ENCODE data around the gene IQCF6. TPM values are rescaled to one million over a fixed set of nuclear protein-coding genes. Genes with fewer than 3 reads are reported as not detected.

The IQCF6 gene
- polyA plus RNA-seq, 1 of the 3 experiments (the other 2 are of a cell fraction), result not detected

DNA sequence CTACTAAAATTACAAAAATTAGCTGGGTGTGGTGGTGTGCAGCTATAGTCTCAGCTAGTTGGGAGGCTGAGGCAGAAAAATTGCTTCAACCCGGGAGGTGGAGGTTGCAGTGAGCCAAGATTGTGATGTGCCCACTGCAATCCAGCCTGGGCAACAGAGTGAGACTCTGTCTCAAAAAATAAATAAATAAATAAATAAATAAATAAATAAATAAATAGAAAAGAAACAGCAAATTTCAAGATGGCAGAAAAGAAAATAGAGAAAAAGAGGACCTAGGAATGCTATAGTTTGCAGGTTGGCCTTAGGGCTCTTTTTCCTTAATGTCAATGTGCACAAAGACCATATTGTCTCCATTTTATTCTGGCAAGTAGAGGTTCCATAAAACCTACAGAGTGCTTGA, 28.2 kb downstream of the IQCF6 start:
- Histone ChIP-seq H3K79me2 (ENCODE audit: insufficient read depth) (no peaks in the 10 kb centered on the region), H3K27me3 (ENCODE audit: insufficient read depth) (no peaks in the 10 kb centered on the region), H3K9me2 (no peaks in the 10 kb centered on the region), H3K4me3 (ENCODE audit: low read depth in 2 of 2, low read length in 1 of 2) (no peak overlapping the region), H4K20me1 (ENCODE audit: insufficient read depth) (no peaks in the 10 kb centered on the region), H2AFZ (ENCODE audit: low read depth) (no peak overlapping the region), H3K27ac (ENCODE audit: low read depth in 2 of 2, low read length in 1 of 2) (no peak overlapping the region), H3K36me3 (replicated peaks in 1 of 2; ENCODE audit: control insufficient read depth in 1 of 2, insufficient read depth in 2 of 2, low read length in 1 of 2) (no peaks in the 10 kb centered on the region), H3F3A (replicated peaks; ENCODE audit: insufficient read depth) (no peaks in the 10 kb centered on the region), H3K9me3 (no peaks in the 10 kb centered on the region), H3K4me2 (no peak overlapping the region), H3K9ac (no peak overlapping the region), H3K4me1 (ENCODE audit: control insufficient read depth in 1 of 2, insufficient read depth in 2 of 2, low read depth in 1 of 2, low read length in 1 of 2) (no peaks in the 10 kb centered on the region)
- POLR2A ChIA-PET, result no interaction called here
- DNase-seq, result no peak
- no peak for TF ChIP-seq FOXJ3 (CRISPR knock-in tag; IDR thresholded peaks at IDR 0.05)
- TF ChIP-seq GABPA (IDR thresholded peaks at IDR 0.05; ENCODE audit: low read depth), result no peak
- TF ChIP-seq, protein P1, sequence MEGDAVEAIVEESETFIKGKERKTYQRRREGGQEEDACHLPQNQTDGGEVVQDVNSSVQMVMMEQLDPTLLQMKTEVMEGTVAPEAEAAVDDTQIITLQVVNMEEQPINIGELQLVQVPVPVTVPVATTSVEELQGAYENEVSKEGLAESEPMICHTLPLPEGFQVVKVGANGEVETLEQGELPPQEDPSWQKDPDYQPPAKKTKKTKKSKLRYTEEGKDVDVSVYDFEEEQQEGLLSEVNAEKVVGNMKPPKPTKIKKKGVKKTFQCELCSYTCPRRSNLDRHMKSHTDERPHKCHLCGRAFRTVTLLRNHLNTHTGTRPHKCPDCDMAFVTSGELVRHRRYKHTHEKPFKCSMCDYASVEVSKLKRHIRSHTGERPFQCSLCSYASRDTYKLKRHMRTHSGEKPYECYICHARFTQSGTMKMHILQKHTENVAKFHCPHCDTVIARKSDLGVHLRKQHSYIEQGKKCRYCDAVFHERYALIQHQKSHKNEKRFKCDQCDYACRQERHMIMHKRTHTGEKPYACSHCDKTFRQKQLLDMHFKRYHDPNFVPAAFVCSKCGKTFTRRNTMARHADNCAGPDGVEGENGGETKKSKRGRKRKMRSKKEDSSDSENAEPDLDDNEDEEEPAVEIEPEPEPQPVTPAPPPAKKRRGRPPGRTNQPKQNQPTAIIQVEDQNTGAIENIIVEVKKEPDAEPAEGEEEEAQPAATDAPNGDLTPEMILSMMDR (IDR thresholded peaks at IDR 0.05), result no peak
- TF ChIP-seq MXI1 (IDR thresholded peaks at IDR 0.05; ENCODE audit: low read depth, low read length), result no peak
- TF ChIP-seq RXRA (IDR thresholded peaks at IDR 0.05; ENCODE audit: borderline replicate concordance, low read depth), result no peak
- TF ChIP-seq SMC3 (IDR thresholded peaks at IDR 0.05; ENCODE audit: low read depth, low read length), result no peak
- TF ChIP-seq FOXM1 (IDR thresholded peaks at IDR 0.05; ENCODE audit: low read depth), result no peak
- CTCF ChIA-PET, result interaction anchor here (2.0 kb wide), 1 partner anchor 32 kb away, joined by 5 read pairs; no protein-coding TSS in a partner anchor
- 59% methylated on average over 1 of the region's 1 CpG for WGBS (ENCODE audit: low lambda C conversion rate)

DNA sequence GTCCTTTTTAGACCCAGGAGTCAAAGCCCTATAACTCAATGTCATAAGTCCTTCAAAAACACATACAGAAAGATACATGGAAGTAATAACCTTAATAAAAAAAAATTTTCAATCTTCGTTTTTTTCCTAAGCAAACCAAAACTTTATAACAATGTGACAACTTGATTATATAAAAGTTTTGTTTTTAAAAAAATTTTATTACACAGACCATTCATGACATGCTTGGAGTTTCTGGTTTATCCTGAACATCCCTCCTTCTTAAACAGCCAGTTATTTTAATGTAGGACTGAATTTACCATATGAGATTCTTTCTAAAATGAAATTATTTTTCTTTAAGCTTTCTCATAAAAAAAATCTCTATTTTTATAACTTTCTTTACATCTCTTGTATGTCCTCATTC, 30.7 kb downstream of the IQCF6 start:
- Histone ChIP-seq H3K4me1 (ENCODE audit: control insufficient read depth in 1 of 2, insufficient read depth in 2 of 2, low read depth in 1 of 2, low read length in 1 of 2) (no peaks in the 10 kb centered on the region), H3K27me3 (ENCODE audit: insufficient read depth) (no peaks in the 10 kb centered on the region), H2AFZ (ENCODE audit: low read depth) (no peak overlapping the region), H4K20me1 (ENCODE audit: insufficient read depth) (no peaks in the 10 kb centered on the region), H3F3A (replicated peaks; ENCODE audit: insufficient read depth) (no peaks in the 10 kb centered on the region), H3K9me3 (no peaks in the 10 kb centered on the region), H3K36me3 (replicated peaks in 1 of 2; ENCODE audit: control insufficient read depth in 1 of 2, insufficient read depth in 2 of 2, low read length in 1 of 2) (no peaks in the 10 kb centered on the region), H3K9ac (no peak overlapping the region), H3K4me3 (ENCODE audit: low read depth in 2 of 2, low read length in 1 of 2) (no peak overlapping the region), H3K79me2 (ENCODE audit: insufficient read depth) (no peaks in the 10 kb centered on the region), H3K9me2 (no peaks in the 10 kb centered on the region), H3K4me2 (no peak overlapping the region), H3K27ac (ENCODE audit: low read depth in 2 of 2, low read length in 1 of 2) (no peak overlapping the region)
- CTCF ChIA-PET, result no interaction called here
- WGBS (ENCODE audit: low lambda C conversion rate), result 0% methylated on average over 1 of the region's 1 CpG
- DNase-seq, result no peak
- POLR2A ChIA-PET, result no interaction called here
- TF ChIP-seq TAF1 (IDR thresholded peaks at IDR 0.05; ENCODE audit: borderline replicate concordance, low read depth, low read length), result no peak
- no peak for TF ChIP-seq EZH2phosphoT487 (IDR thresholded peaks at IDR 0.05; ENCODE audit: borderline replicate concordance, low read depth)
- no peak for TF ChIP-seq FOXJ3 (CRISPR knock-in tag; IDR thresholded peaks at IDR 0.05)
- TF ChIP-seq EP300 (IDR thresholded peaks at IDR 0.05; ENCODE audit: borderline replicate concordance in 1 of 2, low read depth in 1 of 2, low read length in 1 of 2), result no peak
- no peak for TF ChIP-seq MXI1 (IDR thresholded peaks at IDR 0.05; ENCODE audit: low read depth, low read length)
- TF ChIP-seq, protein P2, sequence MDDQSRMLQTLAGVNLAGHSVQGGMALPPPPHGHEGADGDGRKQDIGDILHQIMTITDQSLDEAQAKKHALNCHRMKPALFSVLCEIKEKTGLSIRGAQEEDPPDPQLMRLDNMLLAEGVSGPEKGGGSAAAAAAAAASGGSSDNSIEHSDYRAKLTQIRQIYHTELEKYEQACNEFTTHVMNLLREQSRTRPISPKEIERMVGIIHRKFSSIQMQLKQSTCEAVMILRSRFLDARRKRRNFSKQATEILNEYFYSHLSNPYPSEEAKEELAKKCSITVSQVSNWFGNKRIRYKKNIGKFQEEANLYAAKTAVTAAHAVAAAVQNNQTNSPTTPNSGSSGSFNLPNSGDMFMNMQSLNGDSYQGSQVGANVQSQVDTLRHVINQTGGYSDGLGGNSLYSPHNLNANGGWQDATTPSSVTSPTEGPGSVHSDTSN (IDR thresholded peaks at IDR 0.05), result no peak
- TF ChIP-seq RFX5 (IDR thresholded peaks at IDR 0.05; ENCODE audit: low read length), result no peak
- TF ChIP-seq NFIC (IDR thresholded peaks at IDR 0.05; ENCODE audit: borderline replicate concordance), result no peak
- no peak for TF ChIP-seq NRF1 (IDR thresholded peaks at IDR 0.05; ENCODE audit: low read depth, low read length)
- TF ChIP-seq, protein P1 (IDR thresholded peaks at IDR 0.05), result no peak
- TF ChIP-seq MEF2A (IDR thresholded peaks at IDR 0.05; ENCODE audit: borderline replicate concordance, low read depth), result no peak
- TF ChIP-seq, protein P3, sequence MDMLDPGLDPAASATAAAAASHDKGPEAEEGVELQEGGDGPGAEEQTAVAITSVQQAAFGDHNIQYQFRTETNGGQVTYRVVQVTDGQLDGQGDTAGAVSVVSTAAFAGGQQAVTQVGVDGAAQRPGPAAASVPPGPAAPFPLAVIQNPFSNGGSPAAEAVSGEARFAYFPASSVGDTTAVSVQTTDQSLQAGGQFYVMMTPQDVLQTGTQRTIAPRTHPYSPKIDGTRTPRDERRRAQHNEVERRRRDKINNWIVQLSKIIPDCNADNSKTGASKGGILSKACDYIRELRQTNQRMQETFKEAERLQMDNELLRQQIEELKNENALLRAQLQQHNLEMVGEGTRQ (IDR thresholded peaks at IDR 0.05; ENCODE audit: borderline replicate concordance, low read depth, low read length), result no peak
- no peak for TF ChIP-seq FOXM1 (IDR thresholded peaks at IDR 0.05; ENCODE audit: low read depth)
- no peak for TF ChIP-seq SMC3 (IDR thresholded peaks at IDR 0.05; ENCODE audit: low read depth, low read length)
- TF ChIP-seq, protein P4, sequence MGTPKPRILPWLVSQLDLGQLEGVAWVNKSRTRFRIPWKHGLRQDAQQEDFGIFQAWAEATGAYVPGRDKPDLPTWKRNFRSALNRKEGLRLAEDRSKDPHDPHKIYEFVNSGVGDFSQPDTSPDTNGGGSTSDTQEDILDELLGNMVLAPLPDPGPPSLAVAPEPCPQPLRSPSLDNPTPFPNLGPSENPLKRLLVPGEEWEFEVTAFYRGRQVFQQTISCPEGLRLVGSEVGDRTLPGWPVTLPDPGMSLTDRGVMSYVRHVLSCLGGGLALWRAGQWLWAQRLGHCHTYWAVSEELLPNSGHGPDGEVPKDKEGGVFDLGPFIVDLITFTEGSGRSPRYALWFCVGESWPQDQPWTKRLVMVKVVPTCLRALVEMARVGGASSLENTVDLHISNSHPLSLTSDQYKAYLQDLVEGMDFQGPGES (IDR thresholded peaks at IDR 0.05; ENCODE audit: low read depth, low read length), result no peak
- TF ChIP-seq, protein P5, sequence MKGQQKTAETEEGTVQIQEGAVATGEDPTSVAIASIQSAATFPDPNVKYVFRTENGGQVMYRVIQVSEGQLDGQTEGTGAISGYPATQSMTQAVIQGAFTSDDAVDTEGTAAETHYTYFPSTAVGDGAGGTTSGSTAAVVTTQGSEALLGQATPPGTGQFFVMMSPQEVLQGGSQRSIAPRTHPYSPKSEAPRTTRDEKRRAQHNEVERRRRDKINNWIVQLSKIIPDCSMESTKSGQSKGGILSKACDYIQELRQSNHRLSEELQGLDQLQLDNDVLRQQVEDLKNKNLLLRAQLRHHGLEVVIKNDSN (IDR thresholded peaks at IDR 0.05; ENCODE audit: borderline replicate concordance, low read depth), result no peak
- no peak for TF ChIP-seq JUND (IDR thresholded peaks at IDR 0.05)
- TF ChIP-seq CHD2 (IDR thresholded peaks at IDR 0.05; ENCODE audit: low read length, partially characterized antibody), result no peak
